Bronchial epithelial cell (primary cell): ENCODE data around the gene KIF21B. TPM values are rescaled to one million over a fixed set of nuclear protein-coding genes. Genes with fewer than 3 reads are reported as not detected.
A peak's percentile ranks its signal among the peaks of the same experiment; 100 is the strongest.

Source experiments
- DNase-seq: peaks from one replicate; pipeline ENCODE4 v3.0.0-alpha.2; 2010; ENCODE audit warnings: low read depth
- FAIRE-seq: peaks from 2 replicates; lab custom pipeline; 2011; peaks lifted over from hg19 to GRCh38; lab: Jason Lieb, UNC
- H3K27me3 ChIP-seq: 2 replicates; pipeline ENCODE4 v1.5.1; 2011; ENCODE audit warnings: low read length; ENCODE audit not compliant: control insufficient read depth, insufficient read depth
- H3K36me3 ChIP-seq: 2 replicates; pipeline ENCODE4 v1.5.1; 2011; ENCODE audit warnings: low read length; ENCODE audit not compliant: control insufficient read depth, insufficient read depth
- H3K4me3 ChIP-seq: 2 replicates; pipeline ENCODE4 v1.5.1; 2011; ENCODE audit warnings: mild to moderate bottlenecking, low read depth, low read length, control low read depth
- CTCF ChIP-seq: IDR thresholded peaks from 2 replicates; pipeline ENCODE4 v1.5.1; 2011; ENCODE audit warnings: mild to moderate bottlenecking, moderate library complexity, low read length, control low read depth, inconsistent platforms; ENCODE audit not compliant: insufficient read depth, severe bottlenecking
- total RNA-seq: library from RNA; depleted of rRNA; stranded (reverse); fragments of >200 nt; gene quantifications from 2 replicates; pipeline ENCODE4 v1.2.1, GENCODE V29; 2014

Gene KIF21B
- total RNA-seq, 1 donor from 2014 or later = 4.2 TPM

- Histone ChIP-seq H3K4me3 (no peak overlapping the region), H3K36me3 (peaks cover 2% of the 10 kb centered on the region), H3K27me3 (no peaks in the 10 kb centered on the region)
- TF ChIP-seq CTCF = no peak
- DNase-seq = no peak
- FAIRE-seq = no peak
Measured at GRCh38 chr1:200974711-200975110, 48.8 kb downstream of the KIF21B start.

- FAIRE-seq (no peak), DNase-seq (no peak)
- no peak overlapping the region for H3K4me3 ChIP-seq
- H3K36me3 ChIP-seq = peaks cover 2% of the 10 kb centered on the region
- no peaks in the 10 kb centered on the region for H3K27me3 ChIP-seq
- no peak for TF ChIP-seq CTCF
Measured at GRCh38 chr1:200973937-200974657, 49.4 kb downstream of the KIF21B start.

GRCh38 chr1:200972985-200973742, 50.4 kb downstream of the KIF21B start:
- H3K4me3 ChIP-seq = no peak overlapping the region
- DNase-seq (no peak), FAIRE-seq (no peak)
- H3K36me3 ChIP-seq = peaks cover 2% of the 10 kb centered on the region
- H3K27me3 ChIP-seq = no peaks in the 10 kb centered on the region
- TF ChIP-seq CTCF = no peak

- Histone ChIP-seq H3K4me3 (no peak overlapping the region), H3K36me3 (peaks cover 2% of the 10 kb centered on the region), H3K27me3 (no peaks in the 10 kb centered on the region)
- peak; percentile 73 for TF ChIP-seq CTCF
- DNase-seq (peak; percentile 19), FAIRE-seq (no peak)
Measured at GRCh38 chr1:200971955-200972711, 51.4 kb downstream of the KIF21B start.

- no peak for TF ChIP-seq CTCF
- DNase-seq = no peak
- FAIRE-seq = no peak
- Histone ChIP-seq H3K4me3 (no peak overlapping the region), H3K36me3 (no peaks in the 10 kb centered on the region), H3K27me3 (no peaks in the 10 kb centered on the region)
Measured at GRCh38 chr1:200971428-200971903, 52.0 kb downstream of the KIF21B start.
